GM12873 (cell line): ENCODE measurements around the gene MCM8.

ENCODE experiments used
- TF ChIP-seq, protein P1 (sequence below): IDR thresholded peaks from 2 replicates; pipeline ENCODE4 v1.5.1; 2012; ENCODE audit warnings: low read depth, mild to moderate bottlenecking, moderate library complexity, low read length, control low read depth; ENCODE audit not compliant: insufficient read depth; ENCODE audit errors: missing control alignments

The MCM8 gene

GRCh38 chr20:5989539-5989938 lies 39.1 kb downstream of the MCM8 start:
- TF ChIP-seq, protein P1, sequence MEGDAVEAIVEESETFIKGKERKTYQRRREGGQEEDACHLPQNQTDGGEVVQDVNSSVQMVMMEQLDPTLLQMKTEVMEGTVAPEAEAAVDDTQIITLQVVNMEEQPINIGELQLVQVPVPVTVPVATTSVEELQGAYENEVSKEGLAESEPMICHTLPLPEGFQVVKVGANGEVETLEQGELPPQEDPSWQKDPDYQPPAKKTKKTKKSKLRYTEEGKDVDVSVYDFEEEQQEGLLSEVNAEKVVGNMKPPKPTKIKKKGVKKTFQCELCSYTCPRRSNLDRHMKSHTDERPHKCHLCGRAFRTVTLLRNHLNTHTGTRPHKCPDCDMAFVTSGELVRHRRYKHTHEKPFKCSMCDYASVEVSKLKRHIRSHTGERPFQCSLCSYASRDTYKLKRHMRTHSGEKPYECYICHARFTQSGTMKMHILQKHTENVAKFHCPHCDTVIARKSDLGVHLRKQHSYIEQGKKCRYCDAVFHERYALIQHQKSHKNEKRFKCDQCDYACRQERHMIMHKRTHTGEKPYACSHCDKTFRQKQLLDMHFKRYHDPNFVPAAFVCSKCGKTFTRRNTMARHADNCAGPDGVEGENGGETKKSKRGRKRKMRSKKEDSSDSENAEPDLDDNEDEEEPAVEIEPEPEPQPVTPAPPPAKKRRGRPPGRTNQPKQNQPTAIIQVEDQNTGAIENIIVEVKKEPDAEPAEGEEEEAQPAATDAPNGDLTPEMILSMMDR: peak; percentile 19

DNA sequence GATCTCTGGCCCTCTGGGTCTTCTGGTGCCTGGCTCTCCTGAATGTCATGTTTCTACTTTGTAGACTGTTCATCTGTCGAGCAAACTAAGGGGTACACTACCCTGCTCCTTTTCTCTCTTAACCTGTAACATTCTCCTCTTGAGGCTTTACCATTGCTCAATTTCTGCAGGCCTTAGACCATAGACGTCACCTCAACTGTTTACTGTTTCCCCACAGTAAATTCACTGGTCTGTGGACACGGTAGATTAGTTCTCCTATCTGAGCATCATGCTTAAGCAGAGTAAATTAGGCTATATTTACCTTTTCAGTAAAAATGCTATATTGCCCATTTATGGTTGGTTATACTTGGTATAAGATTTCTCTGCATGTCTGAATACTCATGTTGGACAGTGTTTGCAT lies 40.5 kb downstream of the MCM8 start:
- TF ChIP-seq, protein P1: no peak

- TF ChIP-seq, protein P1: no peak
Measured at GRCh38 chr20:5991623-5992441, 41.4 kb downstream of the MCM8 start.

- TF ChIP-seq, protein P1: no peak
Measured at GRCh38 chr20:5996765-5997164, 46.3 kb downstream of the MCM8 start.

DNA sequence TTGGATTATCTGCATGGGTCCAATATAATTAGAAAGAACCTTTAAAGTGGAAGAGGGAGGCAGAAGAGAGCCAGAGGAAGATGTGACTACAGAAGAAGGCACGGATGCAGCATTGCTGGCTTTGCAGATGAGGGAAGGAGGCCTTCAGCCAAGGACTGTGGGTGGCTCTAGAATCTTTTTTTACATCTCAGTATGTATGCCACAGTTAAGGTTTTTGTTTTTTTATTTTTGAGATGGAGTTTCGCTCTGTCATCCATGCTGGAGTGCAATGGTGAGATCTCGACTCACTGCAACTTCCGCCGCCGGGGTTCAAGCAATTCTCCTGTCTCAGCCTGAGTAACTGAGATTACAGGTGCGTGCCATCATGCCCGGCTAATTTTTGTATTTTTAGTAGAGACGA lies 49.3 kb downstream of the MCM8 start:
- TF ChIP-seq, protein P1: no peak

DNA sequence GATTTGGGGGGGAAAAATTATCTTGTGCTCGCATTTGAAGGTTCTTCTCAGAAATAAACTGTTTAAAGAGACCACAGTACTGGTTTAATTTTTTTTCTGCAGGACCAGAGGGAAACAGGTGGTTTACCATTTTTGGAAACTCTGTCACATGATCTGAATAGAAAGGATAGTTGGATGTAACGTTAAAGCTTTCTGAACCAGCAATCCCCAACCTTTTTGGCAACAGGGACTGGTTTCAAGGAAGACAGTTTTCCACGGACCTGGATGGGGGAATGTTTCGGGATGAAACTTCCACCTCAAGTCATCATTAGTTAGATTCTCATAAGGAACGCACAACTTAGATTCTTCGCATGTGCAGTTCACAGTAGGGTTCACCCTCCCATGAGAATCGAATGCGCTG lies 50.4 kb downstream of the MCM8 start:
- TF ChIP-seq, protein P1: no peak

GRCh38 chr20:6006603-6006949 lies 56.1 kb downstream of the MCM8 start:
- TF ChIP-seq, protein P1: no peak
